SW480 (cell line): Measurements from ENCODE around the gene ZNF44.
"Not testable (repeated sequence)": the region's sequence is repeated elsewhere in the genome, so short reads cannot be mapped to it uniquely, and the experiment has no call there.

Experiments used
- DNase-seq: peaks from one replicate; pipeline ENCODE4 v3.0.0-alpha.2; 2016; ENCODE audit warnings: low spot score

ZNF44 gene

GRCh38 chr19:12294249-12295158 lies at the start of gene ZNF44:
TSS of gene ZNF44 (minus strand) at chr19:12294883. CDS start at chr19:12294694, 189 bp downstream.
- DNase-seq = peak; percentile 97

- DNase-seq = peak; percentile 94
Measured at GRCh38 chr19:12333162-12334159, 38.8 kb upstream of the ZNF44 start, which contains the start of gene ZNF563. TSS of gene ZNF563 (minus strand) at chr19:12333633. CDS start at chr19:12333482, 151 bp downstream.

DNA sequence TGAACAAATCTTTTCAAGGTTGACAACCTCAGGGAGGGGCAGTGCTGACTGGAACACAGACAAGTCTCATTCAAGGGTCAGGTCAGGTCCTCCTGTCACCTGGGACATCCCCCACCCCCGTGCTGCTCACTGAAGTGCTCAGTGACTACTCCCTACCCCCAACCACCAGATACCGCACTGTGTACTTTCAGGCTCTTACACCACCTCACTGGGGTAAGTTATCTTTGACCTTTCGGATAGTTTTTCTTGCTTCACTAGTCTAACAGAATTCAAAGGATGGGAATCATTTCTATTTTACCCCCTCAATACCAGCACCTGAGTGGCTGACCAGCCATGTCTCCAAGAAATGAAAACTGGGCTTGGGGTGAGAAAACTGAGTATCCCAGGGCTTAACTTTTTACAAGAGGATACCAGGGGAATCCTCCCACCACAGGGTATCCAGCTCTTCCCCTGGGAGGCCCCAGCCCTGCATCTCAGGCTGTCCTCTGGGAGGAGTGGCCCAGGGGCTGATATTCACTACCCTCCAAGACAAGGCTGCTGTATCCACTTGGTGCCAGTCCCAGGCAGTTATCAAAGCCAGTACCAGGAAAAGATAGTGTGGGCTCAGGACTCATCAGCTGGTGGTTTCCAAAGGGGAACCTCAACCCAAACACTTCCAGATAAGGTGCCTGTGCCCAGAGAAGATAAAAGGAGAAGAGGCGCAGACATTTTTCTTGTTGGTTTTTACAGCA lies 36.7 kb upstream of the ZNF44 start:
- no peak for DNase-seq

DNA sequence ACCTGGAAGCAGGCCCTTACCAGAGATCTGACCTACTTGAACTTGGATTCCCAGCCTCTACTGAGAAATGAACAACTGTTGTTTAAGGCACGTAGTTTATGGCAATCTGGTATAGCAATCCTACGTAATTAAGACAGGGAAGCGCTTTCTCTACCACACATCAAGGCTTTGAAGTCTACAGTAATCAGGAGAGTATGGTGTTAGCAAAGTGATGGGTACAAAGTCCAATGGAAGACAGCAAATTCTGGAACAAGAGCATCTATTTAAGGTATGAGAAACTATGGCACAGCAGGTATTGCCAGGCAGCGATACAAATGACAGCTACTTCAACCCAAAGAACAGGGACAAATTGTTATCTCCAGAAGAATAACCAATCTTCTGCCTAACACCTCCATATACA lies 35.7 kb upstream of the ZNF44 start:
- DNase-seq = peak; percentile 63

DNA sequence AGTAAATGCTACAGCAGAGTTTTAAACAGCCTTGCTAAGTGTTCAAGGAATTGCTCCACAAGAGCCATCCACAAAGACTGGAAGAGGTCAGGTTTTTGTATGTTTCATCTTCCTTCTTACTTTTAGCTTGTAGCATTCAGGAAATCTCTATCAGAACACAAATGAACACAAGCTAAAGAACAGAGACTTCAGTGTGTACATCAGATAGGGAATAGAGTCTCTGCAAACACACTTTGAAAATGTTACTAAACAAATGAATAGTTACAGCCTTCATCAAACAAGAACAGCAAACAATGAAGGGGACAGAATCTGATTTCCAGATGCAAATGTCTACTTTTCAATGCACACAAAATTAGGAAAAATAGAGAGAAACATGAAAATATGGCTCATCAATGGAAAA lies 31.0 kb upstream of the ZNF44 start:
- no peak for DNase-seq

- DNase-seq = no peak
Measured at GRCh38 chr19:12318782-12319413, 24.2 kb upstream of the ZNF44 start.

DNA sequence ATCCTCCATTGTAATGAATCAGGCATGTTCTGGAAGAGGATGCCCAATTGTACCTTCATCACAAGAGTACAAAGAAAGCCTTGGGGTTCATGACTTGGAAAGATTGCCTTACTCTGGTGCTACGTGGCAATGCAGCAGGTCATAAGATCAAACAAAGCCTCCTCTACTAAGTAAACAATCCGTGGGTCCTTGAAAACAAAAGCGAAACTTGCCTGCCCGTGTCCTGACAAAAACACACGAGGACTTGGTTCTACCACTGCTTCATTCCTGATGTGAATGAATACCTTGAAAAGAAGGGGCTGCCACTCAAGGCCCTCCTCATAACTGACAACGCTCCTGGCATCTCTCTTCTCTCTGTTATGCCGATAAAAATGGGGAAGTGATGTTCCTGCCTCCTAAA lies 19.9 kb upstream of the ZNF44 start:
- no peak for DNase-seq

DNA sequence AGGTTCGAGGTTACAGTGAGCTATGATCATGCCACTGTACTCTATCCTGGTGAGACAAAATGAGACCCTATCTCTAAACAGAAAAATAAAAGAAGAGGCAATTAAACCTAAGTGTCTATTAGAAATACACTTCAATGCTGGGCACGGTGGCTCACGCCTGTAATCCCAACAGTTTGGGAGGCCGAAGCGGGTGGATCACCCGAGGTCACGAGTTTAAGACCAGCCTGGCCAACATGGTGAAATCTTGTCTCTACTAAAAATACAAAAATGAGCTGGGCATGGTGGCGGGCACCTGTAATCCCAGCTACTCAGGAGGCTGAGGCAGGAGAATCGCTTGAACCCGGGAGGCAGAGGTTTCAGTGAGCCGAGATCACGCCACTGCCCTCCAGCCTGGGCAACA lies 14.2 kb upstream of the ZNF44 start:
- DNase-seq = not testable (repeated sequence)

GRCh38 chr19:12295191-12295590 lies 508 bp upstream of the ZNF44 start:
- no peak for DNase-seq

DNA sequence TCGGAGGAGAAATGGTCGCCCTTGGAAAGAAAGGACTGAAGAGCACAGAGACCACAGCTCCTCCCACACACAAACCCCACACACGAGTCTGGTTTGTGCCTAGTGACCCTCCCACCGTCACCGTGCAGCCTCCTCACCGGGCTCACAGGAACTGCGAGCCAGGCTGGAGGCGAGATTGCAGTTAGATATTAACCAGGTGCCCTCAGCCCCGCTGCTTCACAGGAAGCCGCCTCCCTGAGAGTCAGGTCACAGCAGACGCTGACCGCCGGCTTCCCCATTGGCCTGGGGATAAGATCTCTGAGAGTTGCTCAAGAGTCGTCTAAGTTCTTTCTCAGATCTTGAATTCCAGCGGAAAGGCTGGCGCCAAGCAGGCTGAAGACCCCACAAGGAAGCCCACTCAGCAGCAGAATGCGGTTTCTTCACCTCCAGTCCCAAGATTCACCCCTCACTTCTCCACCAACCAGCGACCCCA lies 870 bp downstream of the ZNF44 start:
- peak; percentile 76 for DNase-seq

GRCh38 chr19:12289790-12290065 lies 5.0 kb downstream of the ZNF44 start:
- DNase-seq = no peak

DNA sequence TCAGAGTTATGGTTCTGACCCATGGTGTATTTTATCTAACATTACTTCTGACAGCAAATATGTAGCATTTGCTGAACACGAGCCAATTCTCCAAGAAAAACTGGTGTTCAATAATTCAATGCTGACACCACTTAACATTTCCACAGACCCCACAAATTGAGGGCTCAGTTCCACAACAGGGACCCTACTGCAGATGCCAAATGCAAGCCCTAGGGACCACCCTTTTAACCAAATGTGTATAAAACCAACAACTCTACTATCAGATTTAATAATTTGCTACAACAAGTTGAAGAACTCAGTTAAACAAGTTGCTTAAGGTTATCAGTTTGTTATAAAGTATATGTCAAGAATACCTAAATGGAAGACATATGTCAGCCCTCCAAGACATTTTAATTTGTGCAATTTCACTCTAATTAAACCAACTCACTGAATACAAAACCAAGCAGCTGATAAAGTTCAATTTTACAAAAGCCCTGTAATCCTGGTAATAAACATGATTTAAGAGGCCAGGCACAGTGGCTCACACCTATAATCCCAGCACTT lies 6.7 kb downstream of the ZNF44 start:
- DNase-seq = no peak

DNA sequence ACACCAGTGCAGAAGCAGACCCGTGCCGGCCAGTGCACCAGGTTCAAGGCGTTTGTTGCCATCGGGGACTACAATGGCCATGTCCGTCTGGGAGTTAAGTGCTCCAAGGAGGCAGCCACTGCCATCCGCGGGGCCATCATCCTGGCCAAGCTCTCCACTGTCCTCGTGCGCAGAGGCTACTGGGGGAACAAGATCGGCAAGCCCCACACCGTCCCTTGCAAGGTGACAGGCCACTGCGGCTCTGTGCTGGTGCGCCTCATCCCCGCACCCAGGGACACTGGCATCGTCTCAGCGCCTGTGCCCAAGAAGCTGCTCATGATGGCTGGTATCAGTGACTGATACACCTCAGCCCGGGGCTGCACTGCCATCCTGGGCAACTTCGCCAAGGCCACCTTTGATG lies 10.1 kb downstream of the ZNF44 start:
- no peak for DNase-seq

DNA sequence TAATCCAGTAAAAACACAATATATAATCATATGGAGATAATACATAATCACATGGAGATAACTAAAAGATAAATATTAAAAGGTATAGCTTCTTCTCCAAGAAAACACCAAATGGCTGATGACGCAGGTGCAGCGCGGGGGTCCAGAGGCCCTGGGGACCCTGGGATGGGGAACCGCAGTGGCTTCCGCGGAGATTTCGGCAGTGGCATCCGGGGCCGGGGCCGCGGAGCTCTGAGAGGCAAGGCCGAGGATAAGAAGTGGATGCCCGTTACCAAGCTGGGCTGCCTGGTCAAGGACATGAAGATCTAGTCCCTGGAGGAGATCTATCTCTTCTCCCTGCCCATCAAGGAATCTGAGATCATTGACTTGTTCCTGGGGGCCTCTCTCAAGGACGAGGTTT lies 10.5 kb downstream of the ZNF44 start:
- DNase-seq = no peak

DNA sequence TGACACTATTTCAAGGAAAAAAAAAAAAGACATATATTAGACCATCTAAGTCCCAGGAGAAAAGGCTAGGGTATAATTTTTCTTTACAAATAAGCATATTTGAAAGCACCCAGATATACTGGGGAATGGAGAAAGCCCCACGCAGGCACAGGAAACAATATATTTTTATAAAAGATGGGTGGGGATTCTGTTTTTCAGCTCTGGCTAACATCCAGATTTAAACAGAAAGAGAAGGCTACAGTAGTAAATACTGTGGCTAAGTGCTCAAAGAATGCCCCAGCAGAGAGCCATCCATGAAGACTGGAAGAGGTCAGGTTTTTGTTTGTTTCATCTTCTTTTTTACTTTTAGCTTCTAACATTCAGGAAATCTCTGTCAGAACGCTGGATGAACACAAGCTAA lies 16.0 kb downstream of the ZNF44 start:
- no peak for DNase-seq

DNA sequence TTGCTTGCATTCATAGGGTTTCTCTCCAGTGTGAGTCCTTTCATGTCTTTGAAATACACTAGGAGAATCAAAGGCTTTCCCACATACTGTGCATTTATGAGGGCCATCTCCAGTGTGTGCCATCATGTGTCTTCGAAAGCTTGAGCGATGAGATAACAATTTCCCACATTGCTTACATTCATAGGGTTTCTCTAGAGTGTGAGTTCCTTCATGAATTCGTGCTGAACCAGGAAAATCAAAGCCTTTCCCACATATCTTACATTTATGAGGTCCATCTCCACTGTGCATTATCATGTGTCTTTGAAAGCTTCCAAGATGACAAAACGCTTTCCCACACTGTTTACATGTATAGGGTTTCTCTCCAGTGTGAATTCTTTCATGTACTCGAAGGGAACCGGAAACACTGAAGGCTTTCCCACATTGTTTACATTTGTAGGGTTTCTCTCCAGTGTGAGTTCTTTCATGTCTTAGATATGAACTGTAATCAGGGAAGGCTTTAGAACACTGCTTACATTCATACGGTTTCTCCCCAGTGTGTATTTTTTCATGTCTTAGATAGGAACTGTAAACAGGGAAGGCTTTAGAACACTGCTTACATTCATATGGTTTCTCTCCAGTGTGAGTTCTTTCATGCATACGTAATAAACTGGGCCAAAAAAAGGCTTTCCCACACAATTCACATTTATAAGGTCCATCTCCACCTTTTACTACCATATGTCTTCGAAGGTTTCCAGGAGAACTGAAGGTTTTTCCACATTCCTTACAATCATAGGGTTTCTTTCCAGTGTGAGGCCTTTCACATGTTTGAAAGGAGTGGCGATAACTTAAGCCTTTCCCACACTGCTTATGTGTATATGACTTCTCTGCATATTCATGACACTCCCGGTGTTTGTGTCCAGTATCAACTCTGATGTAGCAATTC lies 21.4 kb downstream of the ZNF44 start:
- no peak for DNase-seq

GRCh38 chr19:12272386-12272785 lies 22.3 kb downstream of the ZNF44 start:
- DNase-seq = no peak

- DNase-seq = no peak
Measured at GRCh38 chr19:12270854-12271253, 23.8 kb downstream of the ZNF44 start.

DNA sequence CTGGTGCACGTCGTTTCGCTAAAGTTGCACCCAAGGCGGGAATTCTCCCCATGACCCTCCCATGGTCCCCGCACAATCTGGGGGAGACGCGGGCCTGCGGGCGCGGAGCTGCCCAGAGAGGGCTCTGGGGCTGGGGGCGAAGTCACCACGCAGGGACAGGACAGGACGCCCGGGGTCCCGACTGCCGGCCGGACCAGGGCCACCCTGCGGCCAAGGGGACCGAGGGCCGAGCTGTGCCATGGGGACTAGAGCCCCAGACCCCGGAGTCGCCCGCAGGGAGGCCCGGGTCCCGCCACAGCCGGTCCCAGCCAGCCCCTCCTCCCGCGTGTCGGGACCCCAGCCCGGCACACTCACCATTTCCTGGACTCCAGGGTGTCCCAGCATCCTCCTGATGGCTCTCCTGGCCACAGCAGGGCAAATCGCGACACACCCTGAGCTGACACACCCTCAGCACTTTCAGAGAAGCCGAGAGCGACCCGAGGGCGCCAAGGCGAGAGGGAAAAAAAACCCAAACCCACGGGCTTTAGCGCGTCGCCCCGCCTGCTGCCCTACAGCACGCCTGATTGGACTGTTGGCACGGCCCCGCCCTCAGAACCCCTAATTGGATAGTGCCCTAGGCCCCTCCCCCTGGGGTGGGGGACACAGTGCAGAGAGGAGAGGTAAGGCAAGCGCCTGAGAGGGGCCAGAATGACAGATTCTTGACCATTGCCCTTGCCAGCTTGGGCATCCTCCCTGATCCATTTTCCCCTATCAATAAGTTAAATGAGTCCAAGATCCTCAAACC lies 28.6 kb downstream of the ZNF44 start:
- no peak for DNase-seq
